ENCODE data around the gene GDF15. TPM values are rescaled to one million over a fixed set of nuclear protein-coding genes. Genes with fewer than 3 reads are reported as not detected.

Gene GDF15
- total and polyA plus RNA-seq, 2 donors (not counting 3 experiments of a cell fraction or from before 2014, with no cell fraction given), result 165 to 206 TPM

GRCh38 chr19:18338541-18338940 is 47.4 kb upstream of the GDF15 start:
- Histone ChIP-seq H3K4me2 (ENCODE audit: insufficient read depth, low read length) (no peak overlapping the region), H3K79me2 (ENCODE audit: control insufficient read depth, insufficient read depth, low read length) (no peaks in the 10 kb centered on the region), H3K9ac (replicated peaks; ENCODE audit: extremely low read depth, insufficient read depth, low read length) (no peak overlapping the region), H3K4me1 (ENCODE audit: control insufficient read depth, extremely low read depth, insufficient read depth, low read length) (peaks cover 11% of the 10 kb centered on the region), H3K27me3 (ENCODE audit: control insufficient read depth in 2 of 2, insufficient read depth in 2 of 2, low read length in 2 of 2) (peaks cover 0 to 2% of the 10 kb centered on the region in 2 experiments), H3K9me3 (replicated peaks; ENCODE audit: control insufficient read depth, insufficient read depth, low read length) (no peaks in the 10 kb centered on the region), H3K36me3 (ENCODE audit: control insufficient read depth in 2 of 2, extremely low read depth in 1 of 2, insufficient read depth in 2 of 2, low read length in 2 of 2) (no peaks in the 10 kb centered on the region), H3K27ac (ENCODE audit: insufficient read depth, low read depth, low read length) (no peak overlapping the region), H3K9me1 (replicated peaks; ENCODE audit: control insufficient read depth, extremely low read depth, insufficient read depth, low read length) (no peaks in the 10 kb centered on the region), H4K20me1 (replicated peaks; ENCODE audit: control insufficient read depth, extremely low read depth, insufficient read depth, low read length) (no peaks in the 10 kb centered on the region), H2AFZ (ENCODE audit: low read depth, low read length) (no peak overlapping the region), H3K4me3 (replicated peaks in 1 of 3; ENCODE audit: insufficient read depth in 1 of 3, low read depth in 1 of 3, low read length in 3 of 3) (no peak overlapping the region)
- CTCF ChIA-PET, result interaction anchor here (0.7 to 4.9 kb wide), 15 partner anchors 10 to 147 kb away, joined by 3 to 62 read pairs (median 7); partner anchors contain the start of genes GDF15 and JUND
- DNase-seq (ENCODE audit: low read depth, low spot score) (no peak), FAIRE-seq (no peak)
- BruUV-seq (replicated peaks), result no TSS peak
- intact Hi-C loops (cut with micrococcal nuclease) (no loop called here), dilution Hi-C loops (cut with MboI; ENCODE audit: extremely low pct_ligation_motif_present, low sequenced_read_pairs) (no loop called here)
- TF ChIP-seq FOS (IDR thresholded peaks at IDR 0.05; ENCODE audit: borderline replicate concordance, insufficient read depth, low read length) (no peak), GATA2 (IDR thresholded peaks at IDR 0.05; ENCODE audit: insufficient read depth, insufficient read length, low read depth, low read length) (no peak), MAX (IDR thresholded peaks at IDR 0.05; ENCODE audit: insufficient read depth, insufficient read length) (no peak), POLR2A (IDR thresholded peaks at IDR 0.05; ENCODE audit: low read depth, low read length) (no peak), JUN (IDR thresholded peaks at IDR 0.05; ENCODE audit: borderline replicate concordance, insufficient read depth, insufficient read length, low read depth) (no peak), MYC (IDR thresholded peaks at IDR 0.05; ENCODE audit: low read depth, low read length) (no peak), POLR2AphosphoS5 (IDR thresholded peaks at IDR 0.05; ENCODE audit: insufficient read depth, low read depth, low read length) (no peak), CTCF (IDR thresholded peaks at IDR 0.05; ENCODE audit: extremely low read depth in 1 of 2, insufficient read depth in 1 of 2, low read depth in 1 of 2, low read length in 2 of 2) (no peak), EZH2 (IDR thresholded peaks at IDR 0.05; ENCODE audit: borderline replicate concordance, low read depth, low read length, severe bottlenecking) (no peak)
- POLR2A ChIA-PET, result interaction anchor here (1.2 to 1.3 kb wide), 2 partner anchors 57 to 59 kb away, joined by 3 to 5 read pairs; partner anchors contain the start of gene JUND

All from endothelial cell of umbilical vein (primary cell).